SK-N-SH (cell line): ENCODE data around the gene OTUD7B. TPM values are rescaled to one million over a fixed set of nuclear protein-coding genes. Genes with fewer than 3 reads are reported as not detected.

Experiments
- CHD2 ChIP-seq: fragments of 150-350 bp; IDR thresholded peaks from 2 replicates; pipeline ENCODE4 v1.6.1; 2018; ENCODE audit warnings: low read length; ENCODE audit not compliant: partially characterized antibody
- EP300 ChIP-seq, 2 experiments: IDR thresholded peaks; 2 replicates each; pipeline versions ENCODE4 v1.4.0 to v1.6.1; 2012; ENCODE audit warnings: borderline replicate concordance in 1 of 2, low read depth in 1 of 2, low read length in 1 of 2
- NRF1 ChIP-seq: IDR thresholded peaks from 2 replicates; pipeline ENCODE4 v1.6.1; 2012; ENCODE audit warnings: low read depth, mild to moderate bottlenecking, low read length
- RCOR1 ChIP-seq: fragments of 150-350 bp; IDR thresholded peaks from 2 replicates; pipeline ENCODE4 v1.6.1; 2017; ENCODE audit warnings: antibody characterized with exemption, low read length
- RFX5 ChIP-seq: IDR thresholded peaks from 2 replicates; pipeline ENCODE4 v1.6.1; 2012; ENCODE audit warnings: mild to moderate bottlenecking, improper control_type of control experiment, low read length
- SIN3A ChIP-seq: IDR thresholded peaks from 2 replicates; pipeline ENCODE4 v1.6.1; 2012; ENCODE audit warnings: low read depth, mild to moderate bottlenecking, low read length, moderate library complexity, borderline replicate concordance
- SMC3 ChIP-seq: IDR thresholded peaks from 2 replicates; pipeline ENCODE4 v1.6.1; 2012; ENCODE audit warnings: low read depth, low read length, improper control_type of control experiment
- TEAD4 ChIP-seq: IDR thresholded peaks from 2 replicates; pipeline ENCODE4 v1.4.0; 2012; ENCODE audit warnings: mild to moderate bottlenecking, borderline replicate concordance; ENCODE audit not compliant: insufficient read depth
- polyA plus RNA-seq, 3 experiments: library from polyadenylated mRNA; depleted of rRNA; stranded (reverse); fragments of >200 nt; gene quantifications; 2 replicates each; pipeline ENCODE4 v1.2.3, GENCODE V29; 2012
- TF ChIP-seq, protein P1 (sequence below): IDR thresholded peaks from 2 replicates; pipeline ENCODE4 v1.4.0; 2012; ENCODE audit warnings: low read depth, borderline replicate concordance
- TF ChIP-seq, protein P2 (sequence below): IDR thresholded peaks from 2 replicates; pipeline ENCODE4 v1.6.1; 2012; ENCODE audit warnings: mild to moderate bottlenecking, low read depth, low read length, moderate library complexity
- TF ChIP-seq, protein P3 (sequence below): fragments of 150-350 bp; IDR thresholded peaks from 2 replicates; pipeline ENCODE4 v1.6.1; 2016; ENCODE audit warnings: mild to moderate bottlenecking, low read depth, low read length

Gene OTUD7B
- polyA plus RNA-seq, 1 of the 3 experiments (the other 2 are of a cell fraction) = 4.2 TPM

DNA sequence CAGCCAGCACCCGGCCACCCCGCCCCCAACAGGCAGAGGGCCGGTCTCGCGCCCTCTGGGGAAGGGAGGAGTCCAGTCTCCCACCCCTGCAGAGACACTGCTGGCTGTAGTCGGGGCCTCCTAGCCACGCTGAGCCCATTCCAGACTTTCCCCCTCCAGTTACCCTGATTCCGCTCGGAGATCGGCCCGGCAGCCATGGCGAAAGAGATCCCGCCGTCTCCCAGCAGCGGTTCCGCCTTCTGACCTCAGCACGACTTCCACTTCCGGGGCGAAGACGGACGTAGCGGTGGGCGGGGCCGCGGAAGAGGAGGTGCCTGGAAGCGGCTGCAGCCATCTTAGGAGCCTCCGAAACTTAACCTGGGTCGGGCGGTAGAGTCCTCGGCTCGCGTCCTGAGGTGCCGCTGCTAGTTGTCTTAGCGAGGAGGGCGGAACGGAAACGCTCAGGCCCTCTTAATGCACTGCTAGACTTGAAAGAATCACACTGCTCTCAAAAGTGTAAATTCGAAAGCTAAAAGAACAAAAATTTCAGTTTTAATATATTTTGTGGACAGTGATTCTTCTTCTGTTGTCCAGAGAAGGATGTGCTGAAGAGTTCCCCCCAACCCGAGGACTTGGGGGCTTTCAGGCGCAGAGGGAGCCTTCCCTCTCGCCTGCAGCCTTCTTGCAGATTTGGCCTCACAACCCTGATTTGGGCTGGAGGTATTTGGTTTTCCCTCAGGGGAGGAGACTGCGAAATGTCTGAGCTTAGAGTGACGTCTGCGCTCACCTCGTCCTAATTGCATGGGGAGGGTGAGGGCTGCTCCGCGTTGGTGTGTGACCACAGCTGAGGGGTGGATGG, 82.7 kb downstream of the OTUD7B start, which contains the start of gene SF3B4 (continued):
- peak; percentile 76 for TF ChIP-seq CHD2
- TF ChIP-seq RFX5 = no peak
- TF ChIP-seq EP300 (IDR thresholded peaks at IDR 0.05; ENCODE audit: borderline replicate concordance in 1 of 2, low read depth in 1 of 2, low read length in 1 of 2) = no peak
- TF ChIP-seq, protein P1, sequence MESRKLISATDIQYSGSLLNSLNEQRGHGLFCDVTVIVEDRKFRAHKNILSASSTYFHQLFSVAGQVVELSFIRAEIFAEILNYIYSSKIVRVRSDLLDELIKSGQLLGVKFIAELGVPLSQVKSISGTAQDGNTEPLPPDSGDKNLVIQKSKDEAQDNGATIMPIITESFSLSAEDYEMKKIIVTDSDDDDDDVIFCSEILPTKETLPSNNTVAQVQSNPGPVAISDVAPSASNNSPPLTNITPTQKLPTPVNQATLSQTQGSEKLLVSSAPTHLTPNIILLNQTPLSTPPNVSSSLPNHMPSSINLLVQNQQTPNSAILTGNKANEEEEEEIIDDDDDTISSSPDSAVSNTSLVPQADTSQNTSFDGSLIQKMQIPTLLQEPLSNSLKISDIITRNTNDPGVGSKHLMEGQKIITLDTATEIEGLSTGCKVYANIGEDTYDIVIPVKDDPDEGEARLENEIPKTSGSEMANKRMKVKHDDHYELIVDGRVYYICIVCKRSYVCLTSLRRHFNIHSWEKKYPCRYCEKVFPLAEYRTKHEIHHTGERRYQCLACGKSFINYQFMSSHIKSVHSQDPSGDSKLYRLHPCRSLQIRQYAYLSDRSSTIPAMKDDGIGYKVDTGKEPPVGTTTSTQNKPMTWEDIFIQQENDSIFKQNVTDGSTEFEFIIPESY = no peak
- TF ChIP-seq SMC3 = no peak
- TF ChIP-seq TEAD4 = no peak
- no peak for TF ChIP-seq NRF1
- TF ChIP-seq RCOR1 = no peak
- TF ChIP-seq, protein P2, sequence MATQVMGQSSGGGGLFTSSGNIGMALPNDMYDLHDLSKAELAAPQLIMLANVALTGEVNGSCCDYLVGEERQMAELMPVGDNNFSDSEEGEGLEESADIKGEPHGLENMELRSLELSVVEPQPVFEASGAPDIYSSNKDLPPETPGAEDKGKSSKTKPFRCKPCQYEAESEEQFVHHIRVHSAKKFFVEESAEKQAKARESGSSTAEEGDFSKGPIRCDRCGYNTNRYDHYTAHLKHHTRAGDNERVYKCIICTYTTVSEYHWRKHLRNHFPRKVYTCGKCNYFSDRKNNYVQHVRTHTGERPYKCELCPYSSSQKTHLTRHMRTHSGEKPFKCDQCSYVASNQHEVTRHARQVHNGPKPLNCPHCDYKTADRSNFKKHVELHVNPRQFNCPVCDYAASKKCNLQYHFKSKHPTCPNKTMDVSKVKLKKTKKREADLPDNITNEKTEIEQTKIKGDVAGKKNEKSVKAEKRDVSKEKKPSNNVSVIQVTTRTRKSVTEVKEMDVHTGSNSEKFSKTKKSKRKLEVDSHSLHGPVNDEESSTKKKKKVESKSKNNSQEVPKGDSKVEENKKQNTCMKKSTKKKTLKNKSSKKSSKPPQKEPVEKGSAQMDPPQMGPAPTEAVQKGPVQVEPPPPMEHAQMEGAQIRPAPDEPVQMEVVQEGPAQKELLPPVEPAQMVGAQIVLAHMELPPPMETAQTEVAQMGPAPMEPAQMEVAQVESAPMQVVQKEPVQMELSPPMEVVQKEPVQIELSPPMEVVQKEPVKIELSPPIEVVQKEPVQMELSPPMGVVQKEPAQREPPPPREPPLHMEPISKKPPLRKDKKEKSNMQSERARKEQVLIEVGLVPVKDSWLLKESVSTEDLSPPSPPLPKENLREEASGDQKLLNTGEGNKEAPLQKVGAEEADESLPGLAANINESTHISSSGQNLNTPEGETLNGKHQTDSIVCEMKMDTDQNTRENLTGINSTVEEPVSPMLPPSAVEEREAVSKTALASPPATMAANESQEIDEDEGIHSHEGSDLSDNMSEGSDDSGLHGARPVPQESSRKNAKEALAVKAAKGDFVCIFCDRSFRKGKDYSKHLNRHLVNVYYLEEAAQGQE = no peak; the same call in 1 of the 2 replicates
- TF ChIP-seq, protein P3, sequence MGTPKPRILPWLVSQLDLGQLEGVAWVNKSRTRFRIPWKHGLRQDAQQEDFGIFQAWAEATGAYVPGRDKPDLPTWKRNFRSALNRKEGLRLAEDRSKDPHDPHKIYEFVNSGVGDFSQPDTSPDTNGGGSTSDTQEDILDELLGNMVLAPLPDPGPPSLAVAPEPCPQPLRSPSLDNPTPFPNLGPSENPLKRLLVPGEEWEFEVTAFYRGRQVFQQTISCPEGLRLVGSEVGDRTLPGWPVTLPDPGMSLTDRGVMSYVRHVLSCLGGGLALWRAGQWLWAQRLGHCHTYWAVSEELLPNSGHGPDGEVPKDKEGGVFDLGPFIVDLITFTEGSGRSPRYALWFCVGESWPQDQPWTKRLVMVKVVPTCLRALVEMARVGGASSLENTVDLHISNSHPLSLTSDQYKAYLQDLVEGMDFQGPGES = no peak
- TF ChIP-seq SIN3A = peak; percentile 31; the same call in 1 of the 2 replicates
